GM12873 (cell line): ENCODE data around the gene LTO1.

Source experiments
- TF ChIP-seq, protein P1 (sequence below): IDR thresholded peaks from 2 replicates; pipeline ENCODE4 v1.5.1; 2012; ENCODE audit warnings: low read depth, mild to moderate bottlenecking, moderate library complexity, low read length, control low read depth; ENCODE audit not compliant: insufficient read depth; ENCODE audit errors: missing control alignments

The LTO1 gene

DNA sequence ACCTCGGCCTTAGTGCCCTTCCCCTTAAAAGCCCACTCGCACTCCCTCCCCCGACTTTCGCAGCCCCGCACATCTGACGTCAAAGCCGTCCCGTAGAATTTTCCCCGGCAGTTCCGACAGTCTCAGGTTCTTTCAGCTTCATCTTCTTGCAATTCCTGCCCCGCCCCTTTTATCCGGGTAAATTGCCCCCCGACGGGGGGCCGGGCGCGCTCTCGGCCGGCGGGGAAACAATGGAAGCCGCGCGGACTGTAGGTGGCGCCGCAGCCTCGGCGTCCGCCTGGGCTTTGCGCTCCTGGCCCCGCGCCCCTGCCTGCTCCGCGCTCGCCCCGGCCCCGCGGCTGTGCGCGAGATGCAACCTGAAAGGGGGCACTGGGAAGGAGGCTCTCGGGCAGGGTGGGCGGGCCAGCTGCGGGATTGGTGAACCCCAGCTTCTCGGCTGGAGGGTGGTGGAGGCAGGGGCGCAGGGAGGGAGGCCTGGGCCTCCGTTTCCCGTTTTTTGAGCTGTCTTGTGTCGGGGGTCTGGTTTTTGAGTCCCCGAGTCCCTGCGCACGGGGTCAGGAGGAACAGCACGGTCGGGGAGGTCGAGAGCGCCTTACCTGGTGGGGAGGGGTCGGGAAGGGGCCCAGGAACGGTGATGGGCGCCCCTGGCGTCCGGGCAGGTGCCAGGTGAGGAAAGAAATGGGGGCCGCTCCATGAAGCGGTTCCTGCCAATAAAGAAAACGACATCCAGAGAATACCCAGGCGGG lies 29.5 kb upstream of the LTO1 start:
- TF ChIP-seq, protein P1, sequence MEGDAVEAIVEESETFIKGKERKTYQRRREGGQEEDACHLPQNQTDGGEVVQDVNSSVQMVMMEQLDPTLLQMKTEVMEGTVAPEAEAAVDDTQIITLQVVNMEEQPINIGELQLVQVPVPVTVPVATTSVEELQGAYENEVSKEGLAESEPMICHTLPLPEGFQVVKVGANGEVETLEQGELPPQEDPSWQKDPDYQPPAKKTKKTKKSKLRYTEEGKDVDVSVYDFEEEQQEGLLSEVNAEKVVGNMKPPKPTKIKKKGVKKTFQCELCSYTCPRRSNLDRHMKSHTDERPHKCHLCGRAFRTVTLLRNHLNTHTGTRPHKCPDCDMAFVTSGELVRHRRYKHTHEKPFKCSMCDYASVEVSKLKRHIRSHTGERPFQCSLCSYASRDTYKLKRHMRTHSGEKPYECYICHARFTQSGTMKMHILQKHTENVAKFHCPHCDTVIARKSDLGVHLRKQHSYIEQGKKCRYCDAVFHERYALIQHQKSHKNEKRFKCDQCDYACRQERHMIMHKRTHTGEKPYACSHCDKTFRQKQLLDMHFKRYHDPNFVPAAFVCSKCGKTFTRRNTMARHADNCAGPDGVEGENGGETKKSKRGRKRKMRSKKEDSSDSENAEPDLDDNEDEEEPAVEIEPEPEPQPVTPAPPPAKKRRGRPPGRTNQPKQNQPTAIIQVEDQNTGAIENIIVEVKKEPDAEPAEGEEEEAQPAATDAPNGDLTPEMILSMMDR = peak; percentile 32

DNA sequence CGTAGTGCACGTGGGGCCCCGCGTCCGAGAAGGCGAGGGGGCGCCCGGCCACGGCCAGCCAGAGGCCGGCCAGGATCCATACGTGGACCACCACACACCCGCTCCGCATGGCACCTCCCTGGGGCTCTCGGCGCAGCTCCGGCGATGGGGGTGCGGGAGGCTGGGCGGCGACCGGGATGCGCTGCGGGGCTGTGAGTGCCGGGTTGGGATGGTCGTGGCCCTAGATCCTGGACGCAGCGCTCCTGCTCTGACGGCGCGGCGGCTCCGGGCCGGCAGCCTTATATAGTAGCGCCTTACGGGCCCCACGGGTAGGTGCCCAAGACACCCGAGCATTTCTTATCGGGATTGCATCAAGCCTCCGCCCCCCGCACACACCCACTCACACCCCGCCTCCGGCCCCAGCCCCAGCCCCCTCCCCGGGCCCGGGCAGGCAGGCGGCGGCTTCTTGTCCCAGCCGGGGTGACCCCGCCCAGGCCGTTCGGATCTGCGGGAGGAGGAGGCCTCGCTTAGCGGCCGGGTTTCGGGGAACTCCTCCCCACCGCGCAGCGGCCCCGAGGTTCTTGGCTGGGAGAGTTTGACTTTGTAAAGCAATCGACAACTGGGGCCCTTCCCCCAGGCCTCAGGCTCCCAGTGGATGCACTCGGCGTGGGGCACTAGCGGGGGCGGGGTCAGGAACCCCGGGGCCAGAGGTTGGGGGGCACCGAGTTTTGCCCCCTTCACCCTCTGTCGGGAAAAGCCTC lies 28.8 kb upstream of the LTO1 start, which contains the start of gene FGF19:
Gene FGF19, minus strand, starts transcription at position 255 of the 740 bp plus-strand sequence. Its CDS starts 146 bp downstream, at position 109.
- TF ChIP-seq, protein P1 = no peak

GRCh38 chr11:69703453-69703767 lies 28.3 kb upstream of the LTO1 start:
- TF ChIP-seq, protein P1 = no peak

GRCh38 chr11:69702769-69703452 lies 27.8 kb upstream of the LTO1 start:
- TF ChIP-seq, protein P1 = no peak

- TF ChIP-seq, protein P1 = no peak
Measured at GRCh38 chr11:69702239-69702691, 27.1 kb upstream of the LTO1 start.

DNA sequence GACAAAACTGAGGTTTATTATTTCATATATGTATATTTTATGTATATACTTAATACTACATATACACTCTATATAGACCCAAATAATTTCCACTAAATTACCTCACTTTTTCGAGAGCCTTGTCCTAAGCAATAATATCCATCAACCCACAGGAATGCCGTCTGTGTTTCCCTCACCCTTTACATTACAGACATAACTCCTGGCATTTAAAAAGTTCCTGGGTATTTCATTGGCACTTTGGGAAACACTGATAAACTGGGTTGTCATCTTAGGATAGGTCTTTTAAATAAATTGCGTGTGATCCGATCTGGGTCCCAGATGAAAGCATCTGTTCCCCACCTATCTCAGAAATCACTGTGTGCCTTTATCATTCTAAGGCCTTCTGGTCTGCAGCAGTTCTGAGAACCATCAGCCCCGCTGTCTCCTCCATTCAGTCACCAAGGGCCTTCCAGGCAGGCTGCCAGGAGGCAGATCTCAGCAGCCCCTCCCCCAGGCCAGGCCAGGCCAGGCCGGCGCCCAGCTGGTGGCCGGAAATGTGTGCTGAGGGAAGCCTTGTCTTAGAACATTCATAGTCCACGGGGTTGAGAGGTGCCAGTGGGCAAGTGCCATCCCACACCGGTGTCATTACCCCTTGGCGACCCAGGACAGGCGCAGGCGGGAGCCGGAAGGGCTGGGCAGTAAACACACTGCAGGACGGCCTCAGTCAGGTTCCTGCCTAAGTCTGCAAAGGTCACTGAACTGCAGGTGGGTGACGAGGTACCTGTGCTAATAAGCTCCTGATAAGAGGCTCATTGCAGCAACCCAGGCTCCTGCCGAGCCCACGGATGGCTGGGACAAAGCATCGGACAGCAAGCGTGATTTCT lies 25.4 kb upstream of the LTO1 start:
- TF ChIP-seq, protein P1 = no peak
